GM12892 (cell line): ENCODE results near the gene SLCO1B1.

Experiments used
- POLR2A ChIP-seq: IDR thresholded peaks from 2 replicates; pipeline ENCODE4 v1.6.1; 2011; ENCODE audit warnings: low read depth, low read length, control low read depth
- TAF1 ChIP-seq: IDR thresholded peaks from 2 replicates; pipeline ENCODE4 v1.6.1; 2011; ENCODE audit warnings: low read depth, mild to moderate bottlenecking, control low read depth, low read length, borderline replicate concordance

GRCh38 chr12:21223930-21224329, 92.9 kb downstream of the SLCO1B1 start:
- TF ChIP-seq POLR2A (no peak), TAF1 (no peak)
